HG03159 (cell line): Measurements from ENCODE around the gene MN1.

Experiments used
- ATAC-seq: cut with Tn5 transposase; IDR thresholded peaks from one replicate; pipeline ENCODE4 v1.9.1; 2021; ENCODE audit warnings: mild to moderate bottlenecking, moderate library complexity; ENCODE audit not compliant: unreplicated experiment

Gene MN1

GRCh38 chr22:27800250-27801201, 1.0 kb downstream of the MN1 start:
- no peak for ATAC-seq

GRCh38 chr22:27799827-27800249, 1.7 kb downstream of the MN1 start:
- no peak for ATAC-seq

GRCh38 chr22:27799015-27799826, 2.3 kb downstream of the MN1 start:
- no peak for ATAC-seq

- no peak for ATAC-seq
Observed at GRCh38 chr22:27798511-27799014, 3.0 kb downstream of the MN1 start.

- ATAC-seq: no peak
Observed at GRCh38 chr22:27797520-27798391, 3.8 kb downstream of the MN1 start.

- ATAC-seq: no peak
Observed at GRCh38 chr22:27796829-27797519, 4.6 kb downstream of the MN1 start.

GRCh38 chr22:27795696-27796517, 5.6 kb downstream of the MN1 start:
- ATAC-seq: no peak

- no peak for ATAC-seq
Observed at GRCh38 chr22:27795053-27795452, 6.5 kb downstream of the MN1 start.

GRCh38 chr22:27794226-27794625, 7.3 kb downstream of the MN1 start:
- ATAC-seq: no peak

- no peak for ATAC-seq
Observed at GRCh38 chr22:27793576-27793975, 8.0 kb downstream of the MN1 start.

GRCh38 chr22:27792452-27793161, 8.9 kb downstream of the MN1 start:
- ATAC-seq: no peak

GRCh38 chr22:27791859-27792241, 9.7 kb downstream of the MN1 start:
- no peak for ATAC-seq

GRCh38 chr22:27791159-27791858, 10.2 kb downstream of the MN1 start:
- ATAC-seq: no peak

- ATAC-seq: no peak
Observed at GRCh38 chr22:27790376-27791158, 11.0 kb downstream of the MN1 start.

GRCh38 chr22:27788500-27789288, 12.9 kb downstream of the MN1 start:
- ATAC-seq: no peak

- no peak for ATAC-seq
Observed at GRCh38 chr22:27786965-27787364, 14.6 kb downstream of the MN1 start.
